ENCODE data around the gene FOXP4.

- no peak for TF ChIP-seq POLR2A (IDR thresholded peaks at IDR 0.05)
- TF ChIP-seq CTCF (IDR thresholded peaks at IDR 0.05) = no peak
These were observed 47.1 kb upstream of the FOXP4 start for GRCh38 chr6:41498968-41499599.

All from thyroid gland (tissue), 4 donors.